HG03095 (cell line): ENCODE data around the gene APOL5.
"Not testable (repeated sequence)": the region's sequence is repeated elsewhere in the genome, so short reads cannot be mapped to it uniquely, and the experiment has no call there.

Experiments
- ATAC-seq: cut with Tn5 transposase; IDR thresholded peaks from one replicate; pipeline ENCODE4 v1.9.1; 2021; ENCODE audit warnings: moderate library complexity; ENCODE audit not compliant: unreplicated experiment

The APOL5 gene

DNA sequence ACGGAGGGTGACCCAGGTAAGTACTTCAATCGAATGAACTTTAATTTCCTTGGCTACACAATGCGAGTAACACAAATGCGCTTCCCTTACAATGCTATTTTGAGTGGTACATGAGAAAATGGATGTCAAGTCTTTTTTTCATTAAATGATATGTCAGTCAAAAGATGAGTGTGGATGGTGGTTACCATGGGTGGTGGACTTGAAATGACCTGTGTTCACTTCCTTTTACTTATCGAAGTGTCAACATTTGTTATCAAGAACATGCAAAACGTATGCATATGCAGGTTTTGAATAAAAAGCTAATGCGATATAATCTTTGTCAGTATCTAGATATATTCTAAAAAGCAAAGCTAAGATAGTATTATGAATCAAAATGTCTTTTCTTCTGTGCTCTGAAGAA is 8.8 kb upstream of the APOL5 start:
- no peak for ATAC-seq

DNA sequence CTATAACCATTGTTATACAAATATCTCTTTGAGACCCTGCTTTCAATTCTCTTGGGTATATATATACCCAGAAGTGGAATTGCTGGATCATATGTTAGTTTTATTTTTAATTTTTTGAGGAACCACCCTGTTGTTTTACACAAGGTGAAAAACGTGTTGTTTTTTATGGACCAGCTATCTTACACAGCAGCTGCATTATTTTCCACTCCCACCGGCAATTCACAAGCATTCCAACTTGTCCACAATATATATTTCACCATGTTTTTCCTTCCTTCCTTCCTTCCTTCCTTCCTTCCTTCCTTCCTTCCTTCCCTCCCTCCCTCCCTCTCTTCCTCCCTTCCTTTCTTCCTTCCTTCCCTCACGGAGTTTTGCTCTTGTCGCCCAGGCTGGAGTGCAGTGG is 6.3 kb upstream of the APOL5 start:
- ATAC-seq, result no peak

DNA sequence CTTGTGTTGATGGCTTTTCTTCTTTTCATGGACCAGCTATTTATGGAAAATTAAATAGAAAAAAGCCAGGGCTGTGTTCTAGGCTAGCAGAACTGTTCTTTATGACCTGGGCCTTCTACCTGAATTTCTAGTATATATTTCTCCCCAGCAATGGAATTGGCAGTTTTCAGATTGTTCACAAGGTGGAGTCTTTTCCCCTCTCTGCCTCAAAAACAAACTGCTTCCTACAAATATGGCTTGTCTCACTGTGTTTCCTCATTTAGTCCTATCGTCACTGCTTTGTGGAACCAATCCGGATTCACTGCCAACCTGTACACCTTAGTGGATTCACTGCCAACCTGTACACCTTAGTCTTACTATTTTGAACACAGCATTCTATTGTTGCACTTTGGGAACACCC is 5.0 kb upstream of the APOL5 start:
- no peak for ATAC-seq

DNA sequence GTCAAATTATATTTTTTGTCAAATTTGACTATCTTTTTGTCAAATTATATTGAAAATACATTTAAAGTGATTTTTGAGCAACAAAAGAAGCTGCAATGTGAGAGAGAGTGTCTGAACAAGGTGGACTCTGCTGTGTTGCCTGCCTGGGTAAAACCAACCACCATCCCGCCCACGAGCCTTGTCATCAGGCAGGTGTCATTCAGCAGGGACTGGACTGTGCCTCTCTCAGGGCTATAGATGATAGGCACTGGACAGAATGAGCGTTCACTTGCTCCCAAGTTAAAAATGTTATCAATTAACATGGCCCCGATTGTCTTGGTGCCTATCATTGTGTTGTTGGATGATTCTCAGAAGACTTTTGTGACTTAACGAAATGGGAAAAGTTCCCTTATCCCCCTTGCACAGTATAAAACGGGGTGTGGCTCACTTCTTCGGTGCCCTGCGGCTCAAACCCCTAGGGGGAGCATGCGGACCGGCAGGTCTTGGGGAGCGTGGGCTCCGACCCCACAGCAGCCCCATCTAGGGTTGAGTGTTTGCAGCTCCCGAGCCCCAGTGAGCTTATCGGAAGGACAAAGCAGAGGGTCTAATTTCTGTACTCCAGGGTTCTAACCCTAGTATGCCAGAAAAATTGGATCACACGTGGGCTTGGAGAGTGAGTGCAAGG is 1.7 kb downstream of the APOL5 start:
- no peak for ATAC-seq

DNA sequence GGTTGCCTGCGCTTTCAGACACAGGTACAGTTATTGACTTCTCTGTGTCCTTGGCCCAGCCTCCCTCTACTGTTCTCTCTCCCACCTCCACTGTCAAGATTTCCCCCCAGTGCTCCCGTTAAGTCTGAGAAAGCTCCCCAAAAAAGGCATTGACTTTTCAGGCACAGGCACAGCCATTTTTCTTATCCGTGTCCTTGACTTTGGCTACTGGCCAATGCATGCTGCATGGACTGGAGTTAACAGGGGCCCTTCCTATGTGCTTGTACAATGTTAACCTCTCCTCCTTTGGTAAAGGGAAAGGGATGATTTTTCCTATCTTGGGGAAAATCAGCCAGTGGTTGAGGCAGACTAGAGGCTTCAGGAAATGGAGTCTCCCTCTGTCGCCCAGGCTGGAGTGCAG is 4.3 kb downstream of the APOL5 start:
- no peak for ATAC-seq

DNA sequence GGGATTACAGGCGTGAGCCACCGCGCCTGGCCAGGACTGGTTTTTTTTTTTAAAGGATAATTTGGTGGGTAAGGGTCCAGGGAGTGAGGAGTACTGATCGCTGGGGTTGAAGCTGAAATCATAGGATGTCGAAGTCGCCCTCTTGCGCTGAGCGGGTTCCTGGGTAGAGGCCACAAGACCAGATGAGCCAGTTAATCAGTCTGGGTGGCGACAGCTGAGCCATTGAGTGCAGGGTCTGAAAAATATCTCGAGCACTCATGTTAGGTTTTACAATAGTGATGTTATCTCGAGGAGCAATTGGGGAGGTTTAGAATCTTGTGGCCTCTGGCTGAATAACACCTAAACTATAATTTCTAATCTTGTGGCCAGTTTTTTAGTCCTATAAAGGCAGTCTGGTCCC is 7.8 kb downstream of the APOL5 start:
- no peak for ATAC-seq

DNA sequence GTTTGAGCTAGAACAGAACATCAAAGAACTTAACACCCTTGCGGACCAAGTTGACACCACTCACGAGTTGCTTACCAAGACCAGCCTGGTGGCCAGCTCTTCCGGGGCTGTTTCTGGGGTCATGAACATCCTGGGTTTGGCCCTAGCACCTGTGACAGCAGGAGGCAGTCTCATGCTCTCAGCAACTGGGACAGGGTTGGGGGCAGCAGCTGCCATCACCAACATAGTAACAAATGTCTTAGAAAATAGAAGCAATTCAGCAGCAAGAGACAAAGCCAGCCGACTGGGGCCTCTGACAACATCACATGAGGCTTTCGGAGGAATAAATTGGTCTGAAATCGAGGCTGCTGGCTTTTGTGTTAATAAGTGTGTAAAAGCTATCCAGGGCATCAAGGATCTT is 8.7 kb downstream of the APOL5 start:
- no peak for ATAC-seq

DNA sequence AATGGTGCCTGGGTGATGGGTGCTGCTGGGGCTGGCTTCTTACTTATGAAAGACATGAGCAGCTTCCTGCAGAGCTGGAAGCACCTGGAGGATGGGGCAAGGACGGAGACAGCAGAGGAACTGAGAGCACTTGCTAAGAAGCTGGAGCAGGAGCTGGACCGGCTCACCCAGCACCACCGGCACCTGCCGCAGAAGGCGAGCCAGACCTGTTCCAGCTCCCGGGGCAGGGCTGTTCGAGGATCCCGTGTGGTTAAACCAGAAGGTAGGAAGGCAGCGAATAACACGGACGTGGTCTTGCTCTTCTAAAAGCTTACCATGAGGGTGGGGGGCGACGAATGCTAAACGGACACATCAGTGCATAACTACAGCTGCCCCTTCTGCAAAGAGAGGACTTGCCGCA is 9.3 kb downstream of the APOL5 start:
- no peak for ATAC-seq

DNA sequence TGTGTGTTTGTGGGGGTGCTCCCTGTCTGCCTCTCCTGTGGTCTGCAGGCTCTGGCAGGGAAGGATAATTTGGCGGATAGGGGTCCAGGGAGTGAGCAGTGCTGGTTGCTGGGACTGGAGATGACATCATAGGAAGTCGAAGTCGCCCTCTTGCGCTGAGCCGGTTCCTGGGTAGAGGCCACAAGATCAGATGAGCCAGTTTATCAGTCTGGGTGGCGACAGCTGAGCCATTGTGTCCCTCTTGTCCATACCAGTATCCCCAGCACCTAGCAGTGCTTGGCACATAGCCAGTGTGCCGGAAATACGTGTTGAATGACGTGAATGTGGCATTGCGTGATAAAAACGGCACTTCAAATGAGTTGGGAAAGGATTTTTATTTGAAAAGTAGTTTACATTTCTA is 9.8 kb downstream of the APOL5 start:
- no peak for ATAC-seq

DNA sequence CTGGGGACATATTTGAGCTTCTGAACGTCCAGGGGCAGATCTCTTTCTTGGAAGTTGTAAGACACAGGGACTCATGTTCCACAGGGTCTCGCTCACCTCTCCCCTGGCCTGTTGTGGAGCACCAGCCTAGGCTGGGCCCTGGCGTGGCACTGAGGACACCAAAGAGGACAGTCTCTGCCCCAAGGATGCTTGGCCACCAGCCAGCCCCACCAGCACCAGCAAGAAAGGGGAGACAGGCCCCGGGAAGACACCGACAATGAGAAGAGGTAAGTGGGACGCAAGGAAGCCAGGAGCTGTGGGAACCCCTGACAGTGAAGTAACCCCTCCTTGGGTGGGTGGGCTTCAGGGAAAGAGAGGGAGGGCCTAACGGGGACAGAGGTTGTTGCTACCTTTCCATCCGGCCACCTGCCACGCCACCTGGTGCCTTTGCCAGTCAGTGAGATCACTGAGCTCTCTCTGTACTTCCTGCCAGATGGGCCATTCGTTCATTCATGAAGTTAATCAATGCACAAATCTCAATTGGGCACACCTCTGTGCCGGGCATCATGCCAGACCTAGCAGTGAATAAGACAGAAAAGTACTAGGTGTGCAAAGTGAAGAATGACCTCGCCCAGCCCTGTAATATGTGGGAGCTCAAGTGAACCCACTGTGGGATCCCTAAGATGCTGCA is 11.1 kb downstream of the APOL5 start:
- ATAC-seq, result no peak

DNA sequence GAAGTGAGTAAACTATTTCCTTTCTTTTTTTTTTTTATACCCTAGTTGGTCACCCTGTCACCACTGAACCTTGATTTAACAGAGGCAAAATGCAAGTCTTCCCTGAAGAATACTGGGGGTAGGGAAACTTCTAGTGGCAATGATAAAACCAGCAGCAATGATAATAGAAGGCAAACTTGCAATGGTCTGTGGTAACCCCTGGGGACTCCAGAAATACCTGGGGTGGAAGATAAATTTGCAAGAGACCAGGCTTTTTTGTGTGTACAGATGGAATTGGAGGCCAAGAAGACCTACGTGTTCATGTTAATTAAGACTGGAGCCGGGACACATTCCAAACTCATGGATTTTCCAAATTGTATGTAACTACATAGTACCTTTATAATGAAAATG is 11.6 kb downstream of the APOL5 start:
- ATAC-seq, result no peak

DNA sequence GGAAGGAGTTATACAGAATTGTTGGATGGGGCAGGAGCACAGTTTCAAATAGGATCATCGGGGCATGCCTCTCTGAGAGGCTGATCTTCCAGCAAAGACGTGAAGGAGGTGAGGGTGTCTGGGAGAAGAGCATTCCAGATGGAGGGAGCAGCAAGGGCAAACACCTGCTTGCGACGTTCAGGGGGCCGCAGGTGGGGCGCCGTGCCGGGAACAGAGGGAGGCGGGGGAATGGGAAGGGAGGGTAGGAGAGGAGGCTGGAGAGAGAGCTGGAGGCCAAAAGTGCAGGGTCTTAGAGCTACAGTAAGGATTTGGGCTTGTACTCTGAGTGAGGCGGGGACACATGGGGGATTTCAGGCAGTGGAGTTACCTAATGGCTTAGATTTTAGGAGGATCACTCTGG is 13.6 kb downstream of the APOL5 start:
- ATAC-seq, result no peak

DNA sequence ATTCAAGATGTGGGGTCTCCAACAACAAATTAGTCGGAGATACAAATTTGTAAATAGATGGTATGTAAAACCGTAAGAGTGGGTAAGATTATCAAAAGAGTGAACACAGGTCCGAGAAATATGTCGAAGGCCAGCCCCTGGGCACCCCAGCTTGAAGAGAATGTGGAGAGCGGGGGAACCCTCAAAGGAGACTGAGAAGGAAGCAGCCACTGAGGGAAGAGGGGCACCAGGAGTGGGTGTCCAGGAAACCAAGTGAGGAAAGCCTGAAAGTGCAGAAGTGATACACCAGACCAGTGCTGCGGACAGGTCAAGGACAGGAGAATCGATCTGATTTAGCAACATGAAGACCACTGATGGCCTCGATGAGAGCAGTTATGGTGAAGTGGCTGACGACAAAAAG is 14.4 kb downstream of the APOL5 start:
- no peak for ATAC-seq

DNA sequence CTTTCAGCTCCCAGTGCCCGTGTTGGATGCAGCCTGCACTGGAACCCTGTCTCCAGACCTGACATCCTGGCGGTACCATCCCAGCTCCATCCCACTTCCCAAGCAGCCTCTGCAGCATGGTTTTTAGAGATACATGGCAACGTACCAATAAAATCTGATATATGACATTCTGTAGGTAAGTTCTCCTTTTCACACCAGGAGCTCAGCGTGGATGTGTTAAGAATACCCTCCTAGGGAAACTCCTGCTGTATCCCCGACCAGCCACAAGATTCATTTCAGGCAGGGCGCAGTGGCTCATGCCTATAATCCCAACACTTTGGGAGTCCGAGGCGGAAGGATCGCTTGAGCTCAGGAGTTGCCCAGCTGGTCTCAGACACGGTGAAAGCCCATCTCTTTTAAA is 15.4 kb downstream of the APOL5 start:
- no peak for ATAC-seq

DNA sequence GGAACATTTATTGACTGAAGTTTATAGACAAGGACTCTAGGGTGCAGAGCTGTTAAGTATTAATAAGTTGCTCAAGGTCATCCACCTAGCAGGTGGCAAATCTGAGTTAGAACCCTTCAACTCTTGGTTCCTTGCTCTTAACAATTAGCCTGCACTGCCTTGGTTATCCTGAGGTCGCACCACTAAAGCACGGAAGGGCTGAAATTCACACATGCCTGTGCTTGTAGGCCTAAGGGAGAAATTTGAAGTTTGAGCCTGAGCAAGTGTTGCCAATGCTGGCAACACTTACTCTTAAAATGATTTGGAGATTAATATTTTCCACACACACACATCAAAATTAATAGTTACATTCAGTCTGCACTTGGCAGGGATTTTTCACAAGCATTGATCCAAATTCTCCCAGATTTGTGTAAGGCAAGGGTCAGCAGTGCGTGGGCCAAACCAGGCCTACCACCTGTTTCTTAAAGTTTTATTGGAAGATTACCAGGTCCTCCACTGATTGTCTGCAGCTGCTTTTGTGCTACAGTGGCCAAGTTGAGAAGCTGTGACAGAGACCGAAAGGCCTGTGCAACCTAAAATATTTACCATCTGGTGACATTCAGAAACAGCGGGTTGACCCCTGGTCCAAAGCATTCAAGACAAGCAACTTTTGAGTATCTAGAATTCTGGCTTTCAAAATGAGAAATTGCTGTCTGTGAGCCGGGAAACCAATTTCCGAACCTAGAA is 16.3 kb downstream of the APOL5 start:
- no peak for ATAC-seq

DNA sequence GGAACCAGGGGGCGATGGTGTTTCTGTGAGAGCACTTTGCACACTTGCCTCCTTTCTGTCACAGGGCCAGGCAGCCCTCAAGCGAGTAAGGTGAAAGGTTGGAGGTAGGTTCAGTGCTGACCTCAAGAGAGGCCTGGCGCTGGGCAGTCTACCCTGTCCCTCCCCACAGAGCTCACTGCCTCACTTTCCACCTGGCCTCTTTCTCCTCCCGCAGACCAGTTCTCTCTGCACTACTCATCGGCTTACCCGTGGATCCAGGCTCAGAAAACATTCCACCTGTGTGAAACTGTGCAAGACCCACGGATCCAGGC is 16.8 kb downstream of the APOL5 start:
- ATAC-seq, result no peak

DNA sequence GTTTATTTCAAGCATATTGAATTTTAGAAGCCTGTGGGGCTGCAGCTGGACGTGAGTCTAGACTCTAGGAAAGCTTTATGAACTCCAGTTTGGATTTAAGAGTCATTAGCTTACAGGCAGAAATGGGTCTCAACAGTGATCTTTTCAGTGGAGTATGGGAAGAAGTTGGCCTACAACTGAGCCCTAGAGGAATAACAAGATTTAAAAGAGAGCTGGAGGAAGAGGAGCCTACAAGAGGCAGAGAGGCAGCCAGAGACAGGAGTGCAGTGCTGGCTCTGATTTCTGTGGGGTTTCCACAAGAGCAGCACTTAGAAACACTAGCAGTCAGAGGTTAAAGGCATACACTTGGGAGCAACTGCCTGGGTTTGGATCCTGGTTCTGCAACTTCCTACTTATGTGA is 17.9 kb downstream of the APOL5 start:
- no peak for ATAC-seq

DNA sequence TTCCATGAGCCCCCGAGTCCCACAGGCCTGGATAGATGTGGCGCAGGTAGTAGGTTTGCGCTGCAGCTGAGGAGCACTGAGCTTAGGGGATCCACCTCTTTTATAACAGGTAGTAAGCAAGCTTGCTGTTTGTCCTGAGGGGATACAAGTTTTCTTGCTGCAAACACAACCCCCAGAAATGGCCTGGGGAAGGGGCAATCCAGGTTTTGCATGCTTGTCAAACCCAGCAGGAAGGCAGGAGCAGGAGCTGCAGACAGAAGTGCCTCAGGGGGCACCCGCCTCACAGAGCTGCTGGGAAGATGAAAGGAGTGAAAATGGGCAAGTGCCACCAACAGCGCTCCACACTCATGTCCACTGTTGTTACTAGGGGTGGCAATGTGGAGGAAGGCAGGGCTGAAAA is 18.5 kb downstream of the APOL5 start:
- ATAC-seq, result no peak

DNA sequence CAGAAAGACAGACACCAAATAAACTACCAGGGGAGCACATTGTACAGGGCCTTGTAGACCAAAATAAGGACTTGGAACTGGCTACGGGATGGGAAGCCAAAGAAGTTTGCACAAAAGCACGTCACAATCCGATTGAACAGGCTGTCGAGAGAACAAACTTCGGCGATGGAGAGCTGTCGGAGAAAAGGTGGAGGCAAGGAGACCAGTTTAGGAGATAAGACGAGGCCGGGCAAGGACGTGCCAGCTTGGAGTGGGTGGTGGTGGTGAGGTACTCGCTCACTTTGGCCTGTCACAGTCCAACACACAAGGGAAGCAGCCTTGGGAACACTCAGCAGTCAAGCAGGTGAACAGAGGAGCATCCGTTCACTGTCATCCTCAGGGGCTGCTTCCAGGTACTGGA is 19.0 kb downstream of the APOL5 start:
- no peak for ATAC-seq

DNA sequence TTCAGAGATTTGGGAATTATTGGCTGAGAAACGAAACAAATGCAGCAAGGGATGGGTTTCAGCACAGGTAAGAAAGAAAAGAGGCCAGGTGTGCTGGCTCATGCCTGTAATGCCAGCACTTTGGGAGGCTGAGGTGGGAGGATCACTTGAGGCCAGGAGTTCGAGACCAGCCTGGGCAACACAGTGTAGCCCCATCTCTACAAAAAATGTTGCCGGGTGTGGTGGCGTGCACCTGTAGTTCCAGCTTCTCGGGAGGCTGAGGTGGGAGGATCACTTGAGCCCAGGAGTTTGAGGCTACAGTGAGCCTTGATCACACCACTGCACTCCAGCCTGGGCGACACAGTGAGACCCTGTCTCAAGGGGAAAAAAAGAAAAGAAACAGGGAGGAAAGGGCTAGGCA is 20.2 kb downstream of the APOL5 start:
- not testable (repeated sequence) for ATAC-seq

DNA sequence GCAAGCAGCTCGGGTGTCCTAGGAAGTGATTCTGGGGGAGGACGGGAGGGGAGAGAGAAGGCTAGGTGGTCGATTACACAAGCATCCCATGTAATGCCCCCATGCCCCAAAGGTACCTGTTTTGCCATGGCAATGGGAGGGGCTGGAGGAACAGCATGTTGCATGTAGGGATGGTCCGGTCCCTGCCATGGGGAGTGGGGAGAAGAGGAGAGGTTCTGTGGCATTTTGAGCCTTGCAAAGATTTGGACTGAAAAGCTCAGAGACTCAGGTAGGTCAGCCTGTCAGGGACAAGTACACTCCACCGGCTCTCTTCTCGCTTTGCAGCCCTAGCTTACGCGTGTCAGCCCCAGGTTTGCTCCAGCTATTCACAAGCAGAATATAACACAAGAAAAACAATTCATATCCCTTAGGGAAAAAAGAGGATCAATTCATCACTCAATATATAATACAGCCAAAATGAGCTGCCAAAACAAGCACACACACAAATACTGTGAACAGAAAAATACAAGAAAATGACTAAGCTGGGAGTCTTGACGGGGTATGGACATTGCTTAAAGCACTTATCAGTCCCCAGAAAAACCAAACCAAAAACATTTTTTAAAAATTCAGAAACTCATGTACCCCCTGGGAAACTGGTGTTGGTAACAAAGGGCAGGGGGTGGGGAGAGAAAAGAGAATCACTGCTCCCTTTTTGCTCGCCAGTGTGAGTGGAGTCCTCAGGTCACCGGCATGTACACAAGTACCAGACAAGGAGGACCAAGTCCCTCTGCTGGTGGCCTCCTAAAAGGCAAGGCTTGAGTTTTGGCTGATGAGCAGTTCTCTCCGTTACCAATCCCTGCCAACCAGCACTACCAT is 21.6 kb downstream of the APOL5 start:
- ATAC-seq, result no peak

DNA sequence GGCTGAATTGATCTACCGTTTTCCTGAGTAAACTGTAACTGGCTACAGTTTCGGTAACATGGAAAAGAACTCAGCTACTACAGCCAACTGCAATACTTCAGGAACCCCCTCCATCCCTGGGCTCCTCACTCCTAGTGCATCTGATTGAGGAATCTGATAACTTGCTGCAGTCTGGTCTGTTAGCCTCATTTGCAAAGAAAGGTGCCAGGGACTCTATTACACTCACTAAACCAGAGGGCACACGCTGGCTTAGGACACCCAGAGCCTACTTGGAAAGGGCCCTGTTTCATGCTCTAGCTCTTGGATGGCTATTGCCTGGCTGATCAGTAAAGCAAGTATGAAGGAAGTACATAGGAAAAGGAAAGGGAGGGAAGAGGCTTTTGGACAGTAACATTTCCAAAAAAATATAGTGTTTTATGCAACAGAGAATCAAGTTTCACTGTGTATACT is 22.3 kb downstream of the APOL5 start:
- ATAC-seq, result no peak
